Hepatocyte (in vitro differentiated cells): Measurements from ENCODE around the gene FAR1. TPM values are rescaled to one million over a fixed set of nuclear protein-coding genes. Genes with fewer than 3 reads are reported as not detected.

Source experiments
- DNase-seq: peaks from one replicate; pipeline ENCODE4 v3.0.0-alpha.2; 2016; ENCODE audit warnings: low spot score
- H2AFZ ChIP-seq: fragments of 200-600 bp; sonication (generic); 2 replicates; pipeline ENCODE4 v1.6.0; 2016; ENCODE audit warnings: antibody characterized with exemption, mild to moderate bottlenecking
- H3K27ac ChIP-seq: fragments of 200-600 bp; sonication (generic); 2 replicates; pipeline ENCODE4 v1.5.1; 2016; ENCODE audit warnings: mild to moderate bottlenecking
- H3K27me3 ChIP-seq: fragments of 200-600 bp; sonication (generic); 2 replicates; pipeline ENCODE4 v1.6.1; 2016
- H3K36me3 ChIP-seq: fragments of 200-600 bp; sonication (generic); replicated peaks from 2 replicates; pipeline ENCODE4 v1.5.1; 2016; ENCODE audit warnings: low read depth; ENCODE audit not compliant: insufficient read depth
- H3K4me1 ChIP-seq: fragments of 200-600 bp; sonication (generic); 2 replicates; pipeline ENCODE4 v1.5.1; 2016; ENCODE audit warnings: mild to moderate bottlenecking, moderate library complexity; ENCODE audit not compliant: insufficient read depth
- H3K4me2 ChIP-seq: fragments of 200-600 bp; sonication (generic); 2 replicates; pipeline ENCODE4 v1.6.0; 2016
- H3K4me3 ChIP-seq: fragments of 200-600 bp; sonication (generic); 2 replicates; pipeline ENCODE4 v1.5.1; 2016; ENCODE audit warnings: mild to moderate bottlenecking
- H3K79me2 ChIP-seq: fragments of 200-600 bp; sonication (generic); 2 replicates; pipeline ENCODE4 v1.6.0; 2017; ENCODE audit warnings: mild to moderate bottlenecking
- H3K9me2 ChIP-seq: fragments of 200-600 bp; sonication (generic); replicated peaks from 2 replicates; pipeline ENCODE4 v1.6.0; 2017; ENCODE audit warnings: mild to moderate bottlenecking; ENCODE audit not compliant: insufficient read depth
- H3K9me3 ChIP-seq: fragments of 200-600 bp; sonication (generic); 2 replicates; pipeline ENCODE4 v1.5.1; 2016; ENCODE audit warnings: low read depth, mild to moderate bottlenecking
- H4K20me1 ChIP-seq: fragments of 200-600 bp; sonication (generic); 2 replicates; pipeline ENCODE4 v1.6.0; 2016; ENCODE audit warnings: mild to moderate bottlenecking; ENCODE audit not compliant: insufficient read depth, poor library complexity, severe bottlenecking
- EZH2 ChIP-seq: fragments of 200-600 bp; sonication (generic); IDR thresholded peaks from 2 replicates; pipeline ENCODE4 v1.6.1; 2016; ENCODE audit warnings: antibody characterized with exemption, mild to moderate bottlenecking, borderline replicate concordance
- EZH2phosphoT487 ChIP-seq: fragments of 200-600 bp; sonication (generic); IDR thresholded peaks from one replicate; pipeline ENCODE4 v1.6.1; 2018; ENCODE audit warnings: antibody characterized with exemption, mild to moderate bottlenecking, low read depth, moderate library complexity; ENCODE audit not compliant: unreplicated experiment, severe bottlenecking
- WGBS: methylation state at CpG from one replicate; pipeline ENCODE4 v1.1.6; 2016; ENCODE audit warnings: low lambda C conversion rate; ENCODE audit errors: missing lambda C conversion rate; 5-methylcytosine and 5-hydroxymethylcytosine counted together
- polyA plus RNA-seq: library from polyadenylated mRNA; unstranded; fragments of >200 nt; fragmentation: Nextera tagmentation; extraction: Ambion mirVana; gene quantifications from 2 replicates; pipeline ENCODE4 v1.2.1, GENCODE V29; 2016
- total RNA-seq: library from RNA; depleted of rRNA; stranded (reverse); fragments of >200 nt; gene quantifications from 2 replicates; pipeline ENCODE4 v1.2.3, GENCODE V29; 2014
- TF ChIP-seq, protein P1 (sequence below): fragments of 200-600 bp; sonication (generic); IDR thresholded peaks from 2 replicates; pipeline ENCODE4 v1.5.1; 2016; ENCODE audit warnings: antibody characterized with exemption, mild to moderate bottlenecking; ENCODE audit not compliant: poor library complexity

FAR1 gene
- total and polyA plus RNA-seq, 2 experiments from 2014 or later = 21.7 to 71.4 TPM

DNA sequence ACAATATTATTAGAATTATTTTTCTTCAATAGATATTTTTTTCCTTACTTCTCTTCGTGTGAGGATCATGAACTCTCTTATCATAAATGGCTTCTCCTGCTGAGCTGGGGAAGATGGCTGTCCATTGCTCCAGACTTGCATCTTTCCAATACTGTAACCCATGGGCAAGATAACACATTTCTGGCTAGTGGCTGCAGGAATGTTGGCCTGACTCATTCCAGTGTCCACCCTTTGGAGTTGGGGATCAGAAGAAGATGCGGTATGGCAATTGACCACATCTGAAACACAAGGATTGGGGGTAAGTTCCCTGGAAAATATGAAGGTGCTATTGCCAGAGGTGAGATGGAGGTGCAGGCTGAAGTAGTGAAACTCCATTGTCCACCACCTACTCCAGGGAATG lies 92.8 kb downstream of the FAR1 start:
- Histone ChIP-seq H3K9me3 (no peaks in the 10 kb centered on the region), H3K27me3 (no peaks in the 10 kb centered on the region), H3K36me3 (no peaks in the 10 kb centered on the region), H3K4me1 (no peaks in the 10 kb centered on the region), H2AFZ (no peak overlapping the region), H3K4me3 (no peak overlapping the region), H3K9me2 (no peaks in the 10 kb centered on the region), H3K79me2 (no peaks in the 10 kb centered on the region), H3K4me2 (no peak overlapping the region), H4K20me1 (no peaks in the 10 kb centered on the region), H3K27ac (no peak overlapping the region)
- no peak for TF ChIP-seq EZH2phosphoT487
- TF ChIP-seq, protein P1, sequence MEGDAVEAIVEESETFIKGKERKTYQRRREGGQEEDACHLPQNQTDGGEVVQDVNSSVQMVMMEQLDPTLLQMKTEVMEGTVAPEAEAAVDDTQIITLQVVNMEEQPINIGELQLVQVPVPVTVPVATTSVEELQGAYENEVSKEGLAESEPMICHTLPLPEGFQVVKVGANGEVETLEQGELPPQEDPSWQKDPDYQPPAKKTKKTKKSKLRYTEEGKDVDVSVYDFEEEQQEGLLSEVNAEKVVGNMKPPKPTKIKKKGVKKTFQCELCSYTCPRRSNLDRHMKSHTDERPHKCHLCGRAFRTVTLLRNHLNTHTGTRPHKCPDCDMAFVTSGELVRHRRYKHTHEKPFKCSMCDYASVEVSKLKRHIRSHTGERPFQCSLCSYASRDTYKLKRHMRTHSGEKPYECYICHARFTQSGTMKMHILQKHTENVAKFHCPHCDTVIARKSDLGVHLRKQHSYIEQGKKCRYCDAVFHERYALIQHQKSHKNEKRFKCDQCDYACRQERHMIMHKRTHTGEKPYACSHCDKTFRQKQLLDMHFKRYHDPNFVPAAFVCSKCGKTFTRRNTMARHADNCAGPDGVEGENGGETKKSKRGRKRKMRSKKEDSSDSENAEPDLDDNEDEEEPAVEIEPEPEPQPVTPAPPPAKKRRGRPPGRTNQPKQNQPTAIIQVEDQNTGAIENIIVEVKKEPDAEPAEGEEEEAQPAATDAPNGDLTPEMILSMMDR = no peak
- no peak for TF ChIP-seq EZH2
- no peak for DNase-seq
- WGBS = 81% methylated on average over 2 of the region's 2 CpGs

DNA sequence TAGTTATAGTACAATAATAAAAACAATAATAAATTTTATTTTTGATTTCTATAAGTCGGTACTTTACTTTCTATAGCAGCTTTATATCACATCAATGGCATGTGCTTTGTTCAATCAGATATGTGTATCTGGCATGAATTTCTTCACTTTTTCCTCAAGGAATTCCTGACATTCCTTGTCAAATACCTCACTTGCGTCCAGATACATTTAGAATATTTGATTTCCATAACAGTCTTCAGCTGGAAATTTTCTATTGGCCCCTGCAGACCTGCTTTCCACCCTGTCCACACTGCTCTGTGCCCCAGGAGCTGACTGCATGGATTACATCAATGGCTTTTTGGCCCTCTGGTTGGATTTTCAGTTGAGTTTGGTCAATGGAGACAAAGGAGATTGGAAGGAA lies 93.2 kb downstream of the FAR1 start:
- Histone ChIP-seq H3K4me2 (no peak overlapping the region), H2AFZ (no peak overlapping the region), H3K27ac (no peak overlapping the region), H3K27me3 (no peaks in the 10 kb centered on the region), H3K79me2 (no peaks in the 10 kb centered on the region), H4K20me1 (no peaks in the 10 kb centered on the region), H3K36me3 (no peaks in the 10 kb centered on the region), H3K4me3 (no peak overlapping the region), H3K9me2 (no peaks in the 10 kb centered on the region), H3K9me3 (no peaks in the 10 kb centered on the region), H3K4me1 (no peaks in the 10 kb centered on the region)
- WGBS = 75% methylated on average over 2 of the region's 2 CpGs
- no peak for DNase-seq
- TF ChIP-seq EZH2 = no peak
- TF ChIP-seq, protein P1 = no peak
- no peak for TF ChIP-seq EZH2phosphoT487

DNA sequence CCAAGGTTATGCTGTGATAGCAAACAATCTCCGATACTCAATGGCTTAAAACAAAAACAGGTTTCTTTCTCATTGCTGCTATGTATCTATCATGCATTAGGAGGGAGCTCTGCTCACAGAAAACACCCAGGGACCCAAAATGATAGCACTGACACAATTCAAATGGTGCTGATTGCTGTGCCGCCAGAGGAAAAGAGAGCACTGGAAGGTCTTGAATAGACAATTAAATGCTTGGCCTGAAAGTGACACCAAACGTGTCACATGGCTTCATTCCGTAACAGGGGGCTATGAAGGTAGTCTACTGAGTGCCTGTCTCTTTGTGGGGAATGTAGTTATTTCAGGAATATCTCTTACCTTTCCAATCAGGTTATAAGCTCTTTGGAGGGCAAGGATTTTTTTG lies 94.2 kb downstream of the FAR1 start:
- DNase-seq = no peak
- 90% methylated on average over 4 of the region's 4 CpGs for WGBS
- Histone ChIP-seq H3K4me1 (no peaks in the 10 kb centered on the region), H2AFZ (no peak overlapping the region), H3K36me3 (no peaks in the 10 kb centered on the region), H3K27me3 (no peaks in the 10 kb centered on the region), H3K9me3 (no peaks in the 10 kb centered on the region), H4K20me1 (no peaks in the 10 kb centered on the region), H3K4me2 (no peak overlapping the region), H3K4me3 (no peak overlapping the region), H3K9me2 (no peaks in the 10 kb centered on the region), H3K27ac (no peak overlapping the region), H3K79me2 (no peaks in the 10 kb centered on the region)
- TF ChIP-seq, protein P1 = no peak
- TF ChIP-seq EZH2phosphoT487 (no peak), EZH2 (no peak)

DNA sequence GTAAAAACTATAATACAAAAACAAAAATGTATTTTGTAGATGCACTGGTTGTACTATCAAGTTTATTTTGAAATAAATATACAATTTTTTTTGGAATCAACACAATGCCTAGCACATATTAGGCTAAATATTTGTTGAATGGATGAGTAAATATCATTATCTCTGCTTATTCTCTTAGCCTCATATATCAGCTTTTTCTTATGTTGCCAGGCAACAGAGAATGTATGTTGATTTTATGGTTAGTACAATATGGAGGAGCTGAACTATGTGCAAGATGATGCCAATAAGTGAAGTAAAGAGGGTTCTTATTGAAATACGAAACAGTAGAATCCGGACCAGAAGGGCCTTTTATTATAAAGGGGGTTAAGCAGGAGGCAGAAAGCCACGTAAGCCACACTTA lies 94.9 kb downstream of the FAR1 start:
- no peaks in the 10 kb centered on the region for H4K20me1 ChIP-seq
- 88% methylated on average over 3 of the region's 3 CpGs for WGBS
- no peak overlapping the region for H3K27ac ChIP-seq
- no peaks in the 10 kb centered on the region for H3K27me3 ChIP-seq
- no peak overlapping the region for H3K4me3 ChIP-seq
- no peaks in the 10 kb centered on the region for H3K79me2 ChIP-seq
- H2AFZ ChIP-seq = no peak overlapping the region
- TF ChIP-seq EZH2phosphoT487 = no peak
- no peak for TF ChIP-seq EZH2
- TF ChIP-seq, protein P1 = no peak
- H3K36me3 ChIP-seq = no peaks in the 10 kb centered on the region
- H3K9me3 ChIP-seq = no peaks in the 10 kb centered on the region
- no peaks in the 10 kb centered on the region for H3K9me2 ChIP-seq
- no peaks in the 10 kb centered on the region for H3K4me1 ChIP-seq
- no peak overlapping the region for H3K4me2 ChIP-seq
- no peak for DNase-seq
